GM18505 (cell line): ENCODE measurements around the gene CFHR5.

ENCODE experiments used
- ATAC-seq: cut with Tn5 transposase; IDR thresholded peaks from one replicate; pipeline ENCODE4 v1.9.1; 2021; ENCODE audit not compliant: unreplicated experiment
- POLR2A ChIP-seq: IDR thresholded peaks from 4 replicates; pipeline ENCODE4 v1.6.1; 2011; ENCODE audit warnings: borderline replicate concordance; ENCODE audit not compliant: insufficient read depth, insufficient read length; ENCODE audit errors: extremely low read depth

CFHR5 gene

GRCh38 chr1:197042676-197043341, 65.5 kb downstream of the CFHR5 start:
- ATAC-seq: no peak
- no peak for TF ChIP-seq POLR2A

DNA sequence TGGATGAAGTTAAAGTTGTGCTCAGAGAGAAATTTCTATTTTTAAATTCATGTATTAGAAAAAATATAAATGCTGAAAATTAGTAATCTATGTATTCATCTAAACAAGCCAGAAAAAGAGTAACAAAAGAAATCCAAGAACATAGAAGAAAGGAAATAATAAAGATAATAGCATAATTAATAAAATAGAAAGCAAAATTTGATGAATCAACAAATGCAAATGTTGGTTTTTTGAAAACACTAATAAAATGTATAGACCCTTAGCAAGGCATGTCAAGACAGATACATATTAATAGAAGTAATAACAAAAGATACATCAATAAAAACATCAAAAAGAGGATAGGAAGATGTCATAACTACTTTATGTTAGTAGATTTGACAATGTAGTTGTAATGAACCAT, 71.7 kb downstream of the CFHR5 start:
- TF ChIP-seq POLR2A: no peak
- ATAC-seq: no peak
